Measurements from ENCODE around the gene NTHL1. TPM values are rescaled to one million over a fixed set of nuclear protein-coding genes. Genes with fewer than 3 reads are reported as not detected.

Gene NTHL1
- total and polyA plus RNA-seq, 10 of the 15 experiments (the other 5 are each of a cell fraction or from before 2014, with no cell fraction given): 0.85 to 54.7 (median 39.0) TPM

- no peak for FAIRE-seq
- H3K9me3 ChIP-seq (replicated peaks; ENCODE audit: control insufficient read depth, insufficient read depth, low read length): no peaks in the 10 kb centered on the region
- no peaks in the 10 kb centered on the region for H4K20me1 ChIP-seq (ENCODE audit: control insufficient read depth, insufficient read depth)
- BruUV-seq (replicated peaks): no TSS peak
- in situ Hi-C loops (cut with MboI) (no loop called here), intact Hi-C loops (cut with micrococcal nuclease; ENCODE audit: unreplicated experiment) (no loop called here)
- H3K4me2 ChIP-seq (ENCODE audit: control insufficient read depth, insufficient read depth): no peak overlapping the region
- ATAC-seq: no peak
- H3K4me3 ChIP-seq: no peak overlapping the region
- DNase-seq (ENCODE audit: low read depth, low spot score): no peak
- no peaks in the 10 kb centered on the region for H3K4me1 ChIP-seq (ENCODE audit: control insufficient read depth, insufficient read depth, low read length)
- peaks cover under 1% of the 10 kb centered on the region; the same call in 1 of the 2 replicates for H3K79me2 ChIP-seq (ENCODE audit: control insufficient read depth, insufficient read depth, low read length)
- no peak overlapping the region for H2AFZ ChIP-seq (ENCODE audit: control insufficient read depth, low read depth, low read length)
- H3K9ac ChIP-seq (ENCODE audit: control insufficient read depth, insufficient read depth, low read length): no peak overlapping the region
- H3K36me3 ChIP-seq (ENCODE audit: control insufficient read depth in 2 of 2, insufficient read depth in 2 of 2, low read length in 1 of 2): peaks cover 2 to 10% of the 10 kb centered on the region in 2 experiments; a peak in 2 of 4 replicates
- WGBS (ENCODE audit: insufficient coverage, insufficient replicate concordance, low lambda C conversion rate, missing lambda C conversion rate): 91% methylated on average over 17 of the region's 17 CpGs
- POLR2A ChIA-PET: no interaction called here
- H3K27ac ChIP-seq (ENCODE audit: control insufficient read depth, insufficient read depth): no peak overlapping the region
- SMC1A ChIA-PET (ENCODE audit: uncharacterized antibody, unreplicated experiment): no interaction called here
- no peaks in the 10 kb centered on the region for H3K27me3 ChIP-seq (replicated peaks in 1 of 2; ENCODE audit: control insufficient read depth in 2 of 2, insufficient read depth in 2 of 2, low read length in 1 of 2)
- RAD21 ChIA-PET (ENCODE audit: unreplicated experiment): no interaction called here
- CTCF ChIA-PET: no interaction called here
- TF ChIP-seq RAD51 (IDR thresholded peaks at IDR 0.05) (no peak), GATAD2B (conservative IDR thresholded peaks at IDR 0.05; ENCODE audit: low read depth) (no peak), ZNF207 (IDR thresholded peaks at IDR 0.05; ENCODE audit: borderline replicate concordance) (no peak), MTA2 (IDR thresholded peaks at IDR 0.05; ENCODE audit: low read depth) (no peak), SMAD1 (IDR thresholded peaks at IDR 0.05; ENCODE audit: low read depth, partially characterized antibody) (no peak), RB1 (IDR thresholded peaks at IDR 0.05; ENCODE audit: borderline replicate concordance) (no peak), BCL11A (IDR thresholded peaks at IDR 0.05; ENCODE audit: low read depth, low read length) (no peak), CHD4 (IDR thresholded peaks at IDR 0.05) (no peak)
Observed at GRCh38 chr16:2053897-2054296, 6.3 kb upstream of the NTHL1 start.

DNA sequence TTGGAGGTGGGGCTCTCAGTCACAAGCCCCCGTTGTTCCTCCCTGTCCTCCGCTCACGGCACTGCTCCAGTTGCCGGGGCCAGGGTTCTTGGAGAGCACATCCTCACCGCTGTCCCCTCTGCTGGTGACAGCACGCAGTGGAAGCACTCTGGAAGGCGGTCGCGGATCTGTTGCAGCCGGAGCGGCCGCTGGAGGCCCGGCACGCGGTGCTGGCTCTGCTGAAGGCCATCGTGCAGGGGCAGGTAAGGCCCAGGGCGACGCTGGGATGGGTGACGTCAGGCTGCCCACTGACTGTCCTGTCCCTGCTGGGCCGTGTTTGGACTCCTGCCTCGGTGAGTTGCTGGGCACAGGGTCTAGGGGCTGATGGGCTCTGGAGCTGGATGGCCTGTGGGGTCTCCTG, 5.6 kb upstream of the NTHL1 start:
- H3K4me2 ChIP-seq (ENCODE audit: control insufficient read depth, insufficient read depth): no peak overlapping the region
- WGBS (ENCODE audit: insufficient coverage, insufficient replicate concordance, low lambda C conversion rate, missing lambda C conversion rate): 96% methylated on average over 21 of the region's 21 CpGs
- RAD21 ChIA-PET (ENCODE audit: unreplicated experiment): no interaction called here
- CTCF ChIA-PET: no interaction called here
- peaks cover 4% of the 10 kb centered on the region; the same call in 1 of the 2 replicates for H3K4me1 ChIP-seq (ENCODE audit: control insufficient read depth, insufficient read depth, low read length)
- H3K27me3 ChIP-seq (replicated peaks in 1 of 2; ENCODE audit: control insufficient read depth in 2 of 2, insufficient read depth in 2 of 2, low read length in 1 of 2): no peaks in the 10 kb centered on the region
- no peak overlapping the region for H3K27ac ChIP-seq (ENCODE audit: control insufficient read depth, insufficient read depth)
- ATAC-seq (no peak), FAIRE-seq (no peak), DNase-seq (ENCODE audit: low read depth, low spot score) (no peak)
- H2AFZ ChIP-seq (ENCODE audit: control insufficient read depth, low read depth, low read length): no peak overlapping the region
- no TSS peak for BruUV-seq (replicated peaks)
- peaks cover 2 to 10% of the 10 kb centered on the region in 2 experiments; a peak in 2 of 4 replicates for H3K36me3 ChIP-seq (ENCODE audit: control insufficient read depth in 2 of 2, insufficient read depth in 2 of 2, low read length in 1 of 2)
- in situ Hi-C loops (cut with MboI): no loop called here
- SMC1A ChIA-PET (ENCODE audit: uncharacterized antibody, unreplicated experiment): no interaction called here
- no peaks in the 10 kb centered on the region for H3K9me3 ChIP-seq (replicated peaks; ENCODE audit: control insufficient read depth, insufficient read depth, low read length)
- no peaks in the 10 kb centered on the region for H4K20me1 ChIP-seq (ENCODE audit: control insufficient read depth, insufficient read depth)
- H3K4me3 ChIP-seq: no peak overlapping the region
- H3K79me2 ChIP-seq (ENCODE audit: control insufficient read depth, insufficient read depth, low read length): peaks cover 7% of the 10 kb centered on the region
- H3K9ac ChIP-seq (ENCODE audit: control insufficient read depth, insufficient read depth, low read length): no peak overlapping the region
- intact Hi-C loops (cut with micrococcal nuclease; ENCODE audit: unreplicated experiment): no loop called here
- POLR2A ChIA-PET: no interaction called here
- TF ChIP-seq NFYA (IDR thresholded peaks at IDR 0.05; ENCODE audit: borderline replicate concordance, low read depth, low read length) (no peak), ZSCAN29 (IDR thresholded peaks at IDR 0.05) (no peak), SUZ12 (IDR thresholded peaks at IDR 0.05; ENCODE audit: unreplicated experiment) (no peak), MTA3 (IDR thresholded peaks at IDR 0.05; ENCODE audit: borderline replicate concordance, low read length) (no peak), FOS (IDR thresholded peaks at IDR 0.05; ENCODE audit: borderline replicate concordance, extremely low read depth, insufficient read length) (no peak), BHLHE40 (IDR thresholded peaks at IDR 0.05; ENCODE audit: borderline replicate concordance in 1 of 2, low read depth in 2 of 2, low read length in 1 of 2) (no peak), ASH2L (IDR thresholded peaks at IDR 0.05; ENCODE audit: borderline replicate concordance, low read depth) (no peak), MYC (IDR thresholded peaks at IDR 0.05; ENCODE audit: insufficient read depth, insufficient read length, insufficient replicate concordance, low read length, severe bottlenecking) (no peak), EZH2 (IDR thresholded peaks at IDR 0.05; ENCODE audit: borderline replicate concordance, control insufficient read depth, low read depth, low read length) (no peak)
- TF ChIP-seq, protein P1, sequence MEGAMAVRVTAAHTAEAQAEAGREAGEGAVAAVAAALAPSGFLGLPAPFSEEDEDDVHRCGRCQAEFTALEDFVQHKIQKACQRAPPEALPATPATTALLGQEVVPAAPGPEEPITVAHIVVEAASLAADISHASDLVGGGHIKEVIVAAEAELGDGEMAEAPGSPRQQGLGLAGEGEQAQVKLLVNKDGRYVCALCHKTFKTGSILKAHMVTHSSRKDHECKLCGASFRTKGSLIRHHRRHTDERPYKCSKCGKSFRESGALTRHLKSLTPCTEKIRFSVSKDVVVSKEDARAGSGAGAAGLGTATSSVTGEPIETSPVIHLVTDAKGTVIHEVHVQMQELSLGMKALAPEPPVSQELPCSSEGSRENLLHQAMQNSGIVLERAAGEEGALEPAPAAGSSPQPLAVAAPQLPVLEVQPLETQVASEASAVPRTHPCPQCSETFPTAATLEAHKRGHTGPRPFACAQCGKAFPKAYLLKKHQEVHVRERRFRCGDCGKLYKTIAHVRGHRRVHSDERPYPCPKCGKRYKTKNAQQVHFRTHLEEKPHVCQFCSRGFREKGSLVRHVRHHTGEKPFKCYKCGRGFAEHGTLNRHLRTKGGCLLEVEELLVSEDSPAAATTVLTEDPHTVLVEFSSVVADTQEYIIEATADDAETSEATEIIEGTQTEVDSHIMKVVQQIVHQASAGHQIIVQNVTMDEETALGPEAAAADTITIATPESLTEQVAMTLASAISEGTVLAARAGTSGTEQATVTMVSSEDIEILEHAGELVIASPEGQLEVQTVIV (IDR thresholded peaks at IDR 0.05; ENCODE audit: borderline replicate concordance, partially characterized antibody): no peak
